ENCODE results near the gene WDR31.

- TF ChIP-seq SUZ12 (IDR thresholded peaks at IDR 0.05) (no peak), BHLHE40 (IDR thresholded peaks at IDR 0.05; ENCODE audit: borderline replicate concordance) (no peak), ARNT (IDR thresholded peaks at IDR 0.05) (no peak), SP1 (IDR thresholded peaks at IDR 0.05) (no peak)
These were observed 49.9 kb downstream of the WDR31 start for GRCh38 chr9:113290052-113290607.
